ENCODE results near the gene LIPT2. TPM values are rescaled to one million over a fixed set of nuclear protein-coding genes. Genes with fewer than 3 reads are reported as not detected.

LIPT2 gene
- total RNA-seq, 1 experiment from 2014 or later = 8.2 TPM

DNA sequence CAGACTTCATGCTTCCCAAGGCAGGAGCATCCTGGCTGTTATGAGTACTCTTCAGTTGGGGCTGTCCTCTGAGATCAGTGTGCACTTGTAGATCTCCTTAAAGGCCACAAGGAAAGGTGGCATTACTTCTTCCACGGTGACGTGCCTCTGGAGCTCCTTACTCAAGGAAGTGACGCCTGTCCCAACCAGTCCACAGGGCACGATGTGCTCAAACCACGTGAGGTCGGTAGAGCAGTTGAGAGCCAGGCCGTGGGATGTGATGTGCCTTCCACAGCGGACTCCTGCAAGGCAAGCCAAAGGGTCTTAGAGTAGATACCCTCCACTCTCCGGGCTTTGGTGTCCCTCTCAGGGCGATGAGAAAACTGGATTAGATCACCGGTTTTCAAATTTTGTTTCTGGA lies 1.4 kb downstream of the LIPT2 start:
- DNase-seq = no peak
- Mint-ChIP-seq H3K4me3 (peak overlapping the region; percentile 67 to 77), H3K9me3 (peaks cover 9 to 15% of the 10 kb centered on the region in 2 experiments), H3K36me3 (ENCODE audit: insufficient read depth in 1 of 3, low read depth in 3 of 3) (peaks cover 13 to 30% (median 14%) of the 10 kb centered on the region in 3 experiments), H3K27me3 (ENCODE audit: low read depth) (no peaks in the 10 kb centered on the region), H3K4me1 (peaks cover 13 to 21% of the 10 kb centered on the region in 2 experiments), H3K27ac (peak overlapping the region; percentile 83 to 92 (median 91); a peak in 4 of 7 replicates)
- no peak overlapping the region for H3K56ac ChIP-seq (ENCODE audit: insufficient read length, low read depth, low read length)
- H2AFZ ChIP-seq (ENCODE audit: low read length) = no peak overlapping the region
- H3K9me3 ChIP-seq (ENCODE audit: control insufficient read depth, low read depth, low read length) = no peaks in the 10 kb centered on the region
- no peak overlapping the region for H3K4me2 ChIP-seq (ENCODE audit: insufficient read depth, insufficient read length, low read length)
- H4K91ac ChIP-seq (ENCODE audit: insufficient read length, low read depth, low read length) = no peak overlapping the region
- H3K23me2 ChIP-seq (ENCODE audit: insufficient read length, low read depth, low read length, poor library complexity, severe bottlenecking) = peaks cover 8% of the 10 kb centered on the region
- no peaks in the 10 kb centered on the region for H3K79me2 ChIP-seq (ENCODE audit: insufficient read depth, low read length)
- H4K8ac ChIP-seq (replicated peaks; ENCODE audit: insufficient read length, low read depth, low read length) = no peak overlapping the region
- H2BK12ac ChIP-seq (ENCODE audit: insufficient read length, low read depth, low read length) = no peak overlapping the region
- H4K5ac ChIP-seq (ENCODE audit: insufficient read length, low read depth, low read length) = no peak overlapping the region
- no peak overlapping the region for H2BK15ac ChIP-seq (ENCODE audit: low read depth, low read length)
- H3K18ac ChIP-seq (ENCODE audit: insufficient read length, low read depth, low read length) = peak overlapping the region; percentile 2
- no peak overlapping the region for H2BK120ac ChIP-seq (ENCODE audit: low read depth, low read length, poor library complexity, severe bottlenecking)
- H2AK5ac ChIP-seq (ENCODE audit: insufficient read length, low read length) = no peak overlapping the region
- H3K27me3 ChIP-seq (ENCODE audit: insufficient read depth, low read length) = no peaks in the 10 kb centered on the region
- H2BK5ac ChIP-seq (ENCODE audit: insufficient read length, low read length) = no peak overlapping the region
- no peak overlapping the region for H3K27ac ChIP-seq (ENCODE audit: insufficient read length, low read depth, low read length)
- H3K14ac ChIP-seq (ENCODE audit: insufficient read depth, low read length) = no peak overlapping the region
- no peak overlapping the region for H3K23ac ChIP-seq (ENCODE audit: insufficient read length, low read depth, low read length)
- no peak overlapping the region for H3T11ph ChIP-seq (ENCODE audit: low read length)
- TF ChIP-seq, protein P1, sequence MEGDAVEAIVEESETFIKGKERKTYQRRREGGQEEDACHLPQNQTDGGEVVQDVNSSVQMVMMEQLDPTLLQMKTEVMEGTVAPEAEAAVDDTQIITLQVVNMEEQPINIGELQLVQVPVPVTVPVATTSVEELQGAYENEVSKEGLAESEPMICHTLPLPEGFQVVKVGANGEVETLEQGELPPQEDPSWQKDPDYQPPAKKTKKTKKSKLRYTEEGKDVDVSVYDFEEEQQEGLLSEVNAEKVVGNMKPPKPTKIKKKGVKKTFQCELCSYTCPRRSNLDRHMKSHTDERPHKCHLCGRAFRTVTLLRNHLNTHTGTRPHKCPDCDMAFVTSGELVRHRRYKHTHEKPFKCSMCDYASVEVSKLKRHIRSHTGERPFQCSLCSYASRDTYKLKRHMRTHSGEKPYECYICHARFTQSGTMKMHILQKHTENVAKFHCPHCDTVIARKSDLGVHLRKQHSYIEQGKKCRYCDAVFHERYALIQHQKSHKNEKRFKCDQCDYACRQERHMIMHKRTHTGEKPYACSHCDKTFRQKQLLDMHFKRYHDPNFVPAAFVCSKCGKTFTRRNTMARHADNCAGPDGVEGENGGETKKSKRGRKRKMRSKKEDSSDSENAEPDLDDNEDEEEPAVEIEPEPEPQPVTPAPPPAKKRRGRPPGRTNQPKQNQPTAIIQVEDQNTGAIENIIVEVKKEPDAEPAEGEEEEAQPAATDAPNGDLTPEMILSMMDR (conservative IDR thresholded peaks at IDR 0.05) = no peak
- H2BK20ac ChIP-seq (ENCODE audit: low read depth, low read length, poor library complexity, severe bottlenecking) = no peak overlapping the region
- no peak overlapping the region for H3K4ac ChIP-seq (ENCODE audit: low read depth, low read length)
- H3K9ac ChIP-seq (ENCODE audit: extremely low read depth, insufficient read length, low read length) = peak overlapping the region; percentile 3
- no peaks in the 10 kb centered on the region for H4K20me1 ChIP-seq (ENCODE audit: control insufficient read depth, insufficient read depth, insufficient read length)
- H3K4me1 ChIP-seq (ENCODE audit: insufficient read depth, low read length) = no peaks in the 10 kb centered on the region; the same call in 1 of the 2 replicates
- no peaks in the 10 kb centered on the region for H3K79me1 ChIP-seq (ENCODE audit: insufficient read depth, low read depth, low read length, poor library complexity, severe bottlenecking)
- WGBS (ENCODE audit: extremely low coverage, insufficient read length, low lambda C conversion rate) = no CpG with 5 or more reads among the region's 11 CpGs

All from H9 (cell line).